GM19035 (cell line): ENCODE measurements around the gene BAIAP2.

ENCODE experiments used
- ATAC-seq: cut with Tn5 transposase; IDR thresholded peaks from one replicate; pipeline ENCODE4 v1.9.1; 2021; ENCODE audit not compliant: unreplicated experiment

BAIAP2 gene

GRCh38 chr17:81154961-81155360 is 120.0 kb downstream of the BAIAP2 start:
- no peak for ATAC-seq

- ATAC-seq = no peak
These were observed 122.2 kb downstream of the BAIAP2 start for GRCh38 chr17:81156866-81157805.

GRCh38 chr17:81157848-81158687 is 123.1 kb downstream of the BAIAP2 start:
- no peak for ATAC-seq

- no peak for ATAC-seq
These were observed 124.0 kb downstream of the BAIAP2 start for GRCh38 chr17:81158688-81159590.

- ATAC-seq = no peak
These were observed 124.8 kb downstream of the BAIAP2 start for GRCh38 chr17:81159611-81160265.

- ATAC-seq = no peak
These were observed 125.4 kb downstream of the BAIAP2 start for GRCh38 chr17:81160306-81160705.

- ATAC-seq = no peak
These were observed 125.9 kb downstream of the BAIAP2 start for GRCh38 chr17:81160747-81161453.

GRCh38 chr17:81161536-81161935 is 126.6 kb downstream of the BAIAP2 start:
- ATAC-seq = no peak

GRCh38 chr17:81161972-81162371 is 127.0 kb downstream of the BAIAP2 start:
- ATAC-seq = no peak

GRCh38 chr17:81162491-81162890 is 127.5 kb downstream of the BAIAP2 start:
- ATAC-seq = no peak

GRCh38 chr17:81163051-81163695 is 128.2 kb downstream of the BAIAP2 start:
- no peak for ATAC-seq

GRCh38 chr17:81163703-81164370 is 128.9 kb downstream of the BAIAP2 start:
- ATAC-seq = no peak

GRCh38 chr17:81164371-81165245 is 129.7 kb downstream of the BAIAP2 start:
- no peak for ATAC-seq

GRCh38 chr17:81165246-81166032 is 130.5 kb downstream of the BAIAP2 start, which contains the start of gene PVALEF:
PVALEF (plus strand) TSS chr17:81165507; CDS start chr17:81181227, 15,720 bp downstream.
- no peak for ATAC-seq

- ATAC-seq = no peak
These were observed 131.1 kb downstream of the BAIAP2 start, which contains the start of gene AATK for GRCh38 chr17:81166033-81166492. AATK (minus strand) TSS chr17:81166221; CDS start chr17:81165992, 229 bp downstream.
